WTC11 (cell line): ENCODE data around the gene FILIP1L. TPM values are rescaled to one million over a fixed set of nuclear protein-coding genes. Genes with fewer than 3 reads are reported as not detected.

ENCODE experiments used
- ATAC-seq: fragments of 200-7000 bp; cut with Tn5 transposase; 2 replicates; pipeline ENCODE4 v1.10.0; 2021; ENCODE audit warnings: mild to moderate bottlenecking, moderate library complexity
- CTCF ChIA-PET: fragments of 300-600 bp; sonication (Branson Sonifier 250); formaldehyde crosslinking; loops from one replicate; lab custom pipeline; 2021; ENCODE audit warnings: antibody characterized with exemption; lab: Charles Lee
- POLR2A ChIA-PET: fragments of 350-600 bp; sonication (Branson Sonifier 250); formaldehyde crosslinking; loops from one replicate; lab custom pipeline; 2021; ENCODE audit warnings: antibody characterized with exemption; lab: Charles Lee
- DNase-seq: peaks from one replicate; pipeline ENCODE4 v3.0.0; 2021; ENCODE audit warnings: low spot score
- H3K27ac Mint-ChIP-seq: 2 replicates; pipeline ENCODE4 v1.8.0; 2021; ENCODE audit warnings: mixed read lengths
- H3K27me3 Mint-ChIP-seq: 2 replicates; pipeline ENCODE4 v1.8.0; 2021; ENCODE audit warnings: low read depth, mild to moderate bottlenecking, moderate library complexity, mixed read lengths
- H3K36me3 Mint-ChIP-seq: 2 replicates; pipeline ENCODE4 v1.8.0; 2021; ENCODE audit warnings: mixed read lengths
- H3K4me1 Mint-ChIP-seq: 2 replicates; pipeline ENCODE4 v1.8.0; 2022; ENCODE audit warnings: mixed read lengths
- H3K4me3 Mint-ChIP-seq: 2 replicates; pipeline ENCODE4 v1.8.0; 2021; ENCODE audit warnings: mild to moderate bottlenecking, moderate library complexity, mixed read lengths
- H3K9me3 Mint-ChIP-seq: 2 replicates; pipeline ENCODE4 v1.8.0; 2021; ENCODE audit warnings: mixed read lengths
- ELF4 ChIP-seq: sonication (generic); formaldehyde crosslinking; IDR thresholded peaks from 2 replicates; pipeline ENCODE4 v1.8.1; 2022; ENCODE audit warnings: low read depth, mild to moderate bottlenecking, moderate library complexity, missing genetic modification reagents
- NFE2L1 ChIP-seq: sonication (generic); formaldehyde crosslinking; IDR thresholded peaks from 2 replicates; pipeline ENCODE4 v1.8.1; 2023; ENCODE audit warnings: missing genetic modification reagents
- NFYB ChIP-seq: sonication (generic); formaldehyde crosslinking; conservative IDR thresholded peaks from 2 replicates; pipeline ENCODE4 v1.8.0; 2022; ENCODE audit warnings: low read depth, missing genetic modification reagents
- RELA ChIP-seq: sonication (generic); formaldehyde crosslinking; IDR thresholded peaks from 2 replicates; pipeline ENCODE4 v1.8.1; 2022; ENCODE audit warnings: missing genetic modification reagents, mild to moderate bottlenecking, borderline replicate concordance
- RORB ChIP-seq: fragments of 250-450 bp; sonication (Bioruptor Pico); IDR thresholded peaks from 2 replicates; pipeline ENCODE4 v1.9.0; 2021; ENCODE audit warnings: mild to moderate bottlenecking
- SMAD3 ChIP-seq: sonication (generic); formaldehyde crosslinking; IDR thresholded peaks from 2 replicates; pipeline ENCODE4 v1.8.0; 2022; ENCODE audit warnings: missing genetic modification reagents, mild to moderate bottlenecking, borderline replicate concordance
- total RNA-seq: library from RNA; stranded (reverse); gene quantifications from 3 replicates; pipeline ENCODE4 v1.2.3, GENCODE V29; 2021
- TF ChIP-seq, protein P1 (sequence below): sonication (generic); formaldehyde crosslinking; IDR thresholded peaks from 2 replicates; pipeline ENCODE4 v1.8.1; 2023; ENCODE audit warnings: mild to moderate bottlenecking, missing genetic modification reagents
- TF ChIP-seq, protein P2 (sequence below): sonication (generic); formaldehyde crosslinking; IDR thresholded peaks from 2 replicates; pipeline ENCODE4 v1.8.1; 2023; ENCODE audit warnings: mild to moderate bottlenecking, missing genetic modification reagents, moderate library complexity
- TF ChIP-seq, protein P3 (sequence below): sonication (generic); formaldehyde crosslinking; IDR thresholded peaks from 2 replicates; pipeline ENCODE4 v1.8.1; 2022; ENCODE audit warnings: mild to moderate bottlenecking, moderate library complexity, missing genetic modification reagents
- TF ChIP-seq, protein P4 (sequence below): fragments of 250-450 bp; sonication (Bioruptor Pico); IDR thresholded peaks from 2 replicates; pipeline ENCODE4 v1.9.0; 2021; ENCODE audit warnings: mild to moderate bottlenecking
- TF ChIP-seq, protein P5 (sequence below): sonication (generic); formaldehyde crosslinking; IDR thresholded peaks from 2 replicates; pipeline ENCODE4 v1.8.0; 2022; ENCODE audit warnings: mild to moderate bottlenecking, missing genetic modification reagents
- TF ChIP-seq, protein P6 (sequence below): fragments of 250-450 bp; sonication (Bioruptor Pico); IDR thresholded peaks from 2 replicates; pipeline ENCODE4 v1.9.0; 2021; ENCODE audit warnings: mild to moderate bottlenecking

Gene FILIP1L
- total RNA-seq, 1 experiment from 2014 or later: 0.17 TPM

DNA sequence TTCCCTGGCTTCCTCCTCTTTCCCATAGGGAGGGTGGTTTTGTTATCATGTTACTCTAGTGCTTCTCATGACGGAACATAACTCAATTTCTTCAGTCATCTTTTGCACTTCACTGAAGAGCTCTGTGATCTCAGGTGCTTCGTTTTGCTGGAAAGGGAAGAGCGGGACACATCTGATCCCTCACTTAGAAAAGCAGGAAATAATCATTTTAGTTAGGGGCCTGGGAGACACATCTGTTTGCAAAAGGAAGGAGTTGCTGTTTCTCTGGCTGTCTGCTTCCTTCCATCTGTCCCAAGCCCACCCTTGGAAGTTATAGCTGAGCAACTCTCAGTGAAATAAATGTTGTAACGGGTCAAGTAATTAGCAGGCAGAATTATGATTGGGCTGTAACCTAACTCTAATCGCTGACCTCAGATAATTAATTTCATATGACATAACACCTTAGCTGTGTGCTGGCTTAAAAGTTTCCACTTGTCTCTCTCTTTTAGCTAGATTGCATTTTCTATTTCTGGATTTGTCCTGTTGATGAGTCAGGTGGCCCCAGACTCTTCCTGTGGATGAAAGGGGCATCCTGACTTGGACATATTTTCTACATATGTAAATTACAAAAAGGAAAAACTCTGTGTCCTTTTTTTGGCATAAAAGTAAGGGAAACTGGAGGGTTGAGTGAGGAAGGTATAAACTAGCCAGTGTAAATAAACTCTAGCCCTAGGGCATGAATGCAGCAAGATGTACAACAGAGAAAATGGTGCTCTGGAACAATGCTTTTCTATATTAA lies 11.0 kb upstream of the FILIP1L start:
- DNase-seq (no peak), ATAC-seq (no peak)
- no peak overlapping the region for H3K4me3 Mint-ChIP-seq
- H3K4me1 Mint-ChIP-seq: peaks cover 12% of the 10 kb centered on the region
- H3K36me3 Mint-ChIP-seq: no peaks in the 10 kb centered on the region
- ChIA-PET CTCF (no interaction called here), POLR2A (no interaction called here)
- peak overlapping the region; percentile 13; the same call in 1 of the 2 replicates for H3K27ac Mint-ChIP-seq
- no peaks in the 10 kb centered on the region for H3K9me3 Mint-ChIP-seq
- TF ChIP-seq, protein P1, sequence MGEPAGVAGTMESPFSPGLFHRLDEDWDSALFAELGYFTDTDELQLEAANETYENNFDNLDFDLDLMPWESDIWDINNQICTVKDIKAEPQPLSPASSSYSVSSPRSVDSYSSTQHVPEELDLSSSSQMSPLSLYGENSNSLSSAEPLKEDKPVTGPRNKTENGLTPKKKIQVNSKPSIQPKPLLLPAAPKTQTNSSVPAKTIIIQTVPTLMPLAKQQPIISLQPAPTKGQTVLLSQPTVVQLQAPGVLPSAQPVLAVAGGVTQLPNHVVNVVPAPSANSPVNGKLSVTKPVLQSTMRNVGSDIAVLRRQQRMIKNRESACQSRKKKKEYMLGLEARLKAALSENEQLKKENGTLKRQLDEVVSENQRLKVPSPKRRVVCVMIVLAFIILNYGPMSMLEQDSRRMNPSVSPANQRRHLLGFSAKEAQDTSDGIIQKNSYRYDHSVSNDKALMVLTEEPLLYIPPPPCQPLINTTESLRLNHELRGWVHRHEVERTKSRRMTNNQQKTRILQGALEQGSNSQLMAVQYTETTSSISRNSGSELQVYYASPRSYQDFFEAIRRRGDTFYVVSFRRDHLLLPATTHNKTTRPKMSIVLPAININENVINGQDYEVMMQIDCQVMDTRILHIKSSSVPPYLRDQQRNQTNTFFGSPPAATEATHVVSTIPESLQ (CRISPR knock-in tag): no peak
- no peak for TF ChIP-seq SMAD3
- TF ChIP-seq, protein P2, sequence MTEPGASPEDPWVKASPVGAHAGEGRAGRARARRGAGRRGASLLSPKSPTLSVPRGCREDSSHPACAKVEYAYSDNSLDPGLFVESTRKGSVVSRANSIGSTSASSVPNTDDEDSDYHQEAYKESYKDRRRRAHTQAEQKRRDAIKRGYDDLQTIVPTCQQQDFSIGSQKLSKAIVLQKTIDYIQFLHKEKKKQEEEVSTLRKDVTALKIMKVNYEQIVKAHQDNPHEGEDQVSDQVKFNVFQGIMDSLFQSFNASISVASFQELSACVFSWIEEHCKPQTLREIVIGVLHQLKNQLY: no peak
- TF ChIP-seq, protein P3, sequence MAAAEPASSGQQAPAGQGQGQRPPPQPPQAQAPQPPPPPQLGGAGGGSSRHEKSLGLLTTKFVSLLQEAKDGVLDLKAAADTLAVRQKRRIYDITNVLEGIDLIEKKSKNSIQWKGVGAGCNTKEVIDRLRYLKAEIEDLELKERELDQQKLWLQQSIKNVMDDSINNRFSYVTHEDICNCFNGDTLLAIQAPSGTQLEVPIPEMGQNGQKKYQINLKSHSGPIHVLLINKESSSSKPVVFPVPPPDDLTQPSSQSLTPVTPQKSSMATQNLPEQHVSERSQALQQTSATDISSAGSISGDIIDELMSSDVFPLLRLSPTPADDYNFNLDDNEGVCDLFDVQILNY (CRISPR knock-in tag): no peak
- TF ChIP-seq, all 79 proteins: peak for 0
- no peaks in the 10 kb centered on the region for H3K27me3 Mint-ChIP-seq

DNA sequence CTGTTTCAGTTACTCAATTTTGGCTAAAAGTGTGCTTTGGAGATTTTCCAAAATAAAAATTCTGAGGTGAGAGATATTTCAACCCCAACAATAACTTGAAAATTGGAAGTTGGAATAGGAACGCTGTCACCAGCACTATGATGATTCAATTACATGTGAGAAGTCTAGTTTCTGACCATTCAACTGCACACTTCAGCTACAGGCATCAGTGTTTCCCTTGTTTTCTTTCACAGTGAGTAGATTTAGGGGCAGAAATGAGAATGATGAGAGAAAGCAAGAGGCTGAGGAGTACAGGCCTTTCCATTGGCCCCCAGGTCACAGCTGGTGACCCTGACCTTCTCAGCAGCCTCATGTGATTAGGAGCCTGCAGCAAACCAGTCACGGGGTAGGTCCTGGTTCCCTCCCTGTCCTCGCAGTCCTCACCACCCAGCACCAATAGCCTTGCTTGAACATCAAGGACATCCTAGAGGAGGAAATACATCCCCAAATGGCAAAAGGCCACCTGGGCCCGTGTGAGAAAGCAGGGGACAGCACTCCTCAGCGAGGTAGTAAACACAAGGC lies 10.0 kb upstream of the FILIP1L start:
- Mint-ChIP-seq H3K4me3 (no peak overlapping the region), H3K27me3 (no peaks in the 10 kb centered on the region), H3K36me3 (no peaks in the 10 kb centered on the region), H3K27ac (no peak overlapping the region), H3K9me3 (no peaks in the 10 kb centered on the region), H3K4me1 (peaks cover 12% of the 10 kb centered on the region)
- TF ChIP-seq RORB (CRISPR knock-in tag) (no peak), RELA (CRISPR knock-in tag) (no peak), NFE2L1 (CRISPR knock-in tag) (no peak), NFYB (no peak), ELF4 (CRISPR knock-in tag) (no peak)
- TF ChIP-seq, protein P4, sequence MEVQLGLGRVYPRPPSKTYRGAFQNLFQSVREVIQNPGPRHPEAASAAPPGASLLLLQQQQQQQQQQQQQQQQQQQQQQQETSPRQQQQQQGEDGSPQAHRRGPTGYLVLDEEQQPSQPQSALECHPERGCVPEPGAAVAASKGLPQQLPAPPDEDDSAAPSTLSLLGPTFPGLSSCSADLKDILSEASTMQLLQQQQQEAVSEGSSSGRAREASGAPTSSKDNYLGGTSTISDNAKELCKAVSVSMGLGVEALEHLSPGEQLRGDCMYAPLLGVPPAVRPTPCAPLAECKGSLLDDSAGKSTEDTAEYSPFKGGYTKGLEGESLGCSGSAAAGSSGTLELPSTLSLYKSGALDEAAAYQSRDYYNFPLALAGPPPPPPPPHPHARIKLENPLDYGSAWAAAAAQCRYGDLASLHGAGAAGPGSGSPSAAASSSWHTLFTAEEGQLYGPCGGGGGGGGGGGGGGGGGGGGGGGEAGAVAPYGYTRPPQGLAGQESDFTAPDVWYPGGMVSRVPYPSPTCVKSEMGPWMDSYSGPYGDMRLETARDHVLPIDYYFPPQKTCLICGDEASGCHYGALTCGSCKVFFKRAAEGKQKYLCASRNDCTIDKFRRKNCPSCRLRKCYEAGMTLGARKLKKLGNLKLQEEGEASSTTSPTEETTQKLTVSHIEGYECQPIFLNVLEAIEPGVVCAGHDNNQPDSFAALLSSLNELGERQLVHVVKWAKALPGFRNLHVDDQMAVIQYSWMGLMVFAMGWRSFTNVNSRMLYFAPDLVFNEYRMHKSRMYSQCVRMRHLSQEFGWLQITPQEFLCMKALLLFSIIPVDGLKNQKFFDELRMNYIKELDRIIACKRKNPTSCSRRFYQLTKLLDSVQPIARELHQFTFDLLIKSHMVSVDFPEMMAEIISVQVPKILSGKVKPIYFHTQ (CRISPR knock-in tag): no peak
- TF ChIP-seq, protein P5, sequence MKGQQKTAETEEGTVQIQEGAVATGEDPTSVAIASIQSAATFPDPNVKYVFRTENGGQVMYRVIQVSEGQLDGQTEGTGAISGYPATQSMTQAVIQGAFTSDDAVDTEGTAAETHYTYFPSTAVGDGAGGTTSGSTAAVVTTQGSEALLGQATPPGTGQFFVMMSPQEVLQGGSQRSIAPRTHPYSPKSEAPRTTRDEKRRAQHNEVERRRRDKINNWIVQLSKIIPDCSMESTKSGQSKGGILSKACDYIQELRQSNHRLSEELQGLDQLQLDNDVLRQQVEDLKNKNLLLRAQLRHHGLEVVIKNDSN (CRISPR knock-in tag): no peak
- TF ChIP-seq, protein P6, sequence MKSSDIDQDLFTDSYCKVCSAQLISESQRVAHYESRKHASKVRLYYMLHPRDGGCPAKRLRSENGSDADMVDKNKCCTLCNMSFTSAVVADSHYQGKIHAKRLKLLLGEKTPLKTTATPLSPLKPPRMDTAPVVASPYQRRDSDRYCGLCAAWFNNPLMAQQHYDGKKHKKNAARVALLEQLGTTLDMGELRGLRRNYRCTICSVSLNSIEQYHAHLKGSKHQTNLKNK: no peak
- POLR2A ChIA-PET: no interaction called here
- CTCF ChIA-PET: no interaction called here
- no peak for DNase-seq
- ATAC-seq: no peak

DNA sequence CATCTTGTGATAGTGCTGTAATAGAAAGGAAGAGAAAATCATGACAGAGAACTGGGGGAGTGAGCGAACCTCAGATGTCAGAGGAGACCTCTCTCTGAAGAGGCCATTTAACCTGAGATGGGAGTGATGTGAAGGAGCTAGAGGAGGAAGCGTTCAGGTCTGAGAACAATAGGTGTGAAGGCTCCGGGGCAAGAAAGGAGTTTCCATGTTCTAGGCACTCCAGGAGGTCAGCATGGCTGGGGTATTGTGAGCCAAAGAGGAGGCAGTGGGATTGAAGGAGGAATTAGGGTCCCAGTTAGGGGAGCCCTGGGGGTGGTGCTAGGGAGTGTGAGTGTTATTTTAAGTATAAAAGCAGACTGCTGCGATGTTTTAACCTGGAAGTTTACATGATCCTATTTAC lies 8.8 kb upstream of the FILIP1L start:
- Mint-ChIP-seq H3K36me3 (no peaks in the 10 kb centered on the region), H3K27me3 (no peaks in the 10 kb centered on the region), H3K4me3 (no peak overlapping the region), H3K9me3 (no peaks in the 10 kb centered on the region), H3K4me1 (peaks cover 12% of the 10 kb centered on the region), H3K27ac (0 out of 2 replicates have a peak overlapping the region, but pooled peaks have one; percentile 16)
- peak; percentile 51 for ATAC-seq
- TF ChIP-seq NFYB: no peak
- TF ChIP-seq, protein P2: no peak
- DNase-seq: no peak
- ChIA-PET CTCF (interaction anchor here (1.5 to 1.7 kb wide), 2 partner anchors 34 to 131 kb away, joined by 4 to 5 read pairs; no protein-coding TSS in a partner anchor), POLR2A (no interaction called here)
